Thyroid gland (tissue), 4 donors: ENCODE measurements around the gene KRT86.

Experiments used
- POLR2A ChIP-seq, 2 donors: fragments of 450-650 bp; IDR thresholded peaks; one replicate each; pipeline ENCODE4 v1.6.1; 2017; ENCODE audit warnings: antibody characterized with exemption in 2 of 2, mild to moderate bottlenecking in 2 of 2, moderate library complexity in 1 of 2
- TF ChIP-seq, protein P1 (sequence below), 6 experiments: fragments of 200-600 bp in 3 of 6; fragments of 450-650 bp in 3 of 6; sonication (generic) in 3 of 6; IDR thresholded peaks; one replicate each; pipeline ENCODE4 v1.5.1; 2016 to 2019; ENCODE audit warnings: antibody characterized with exemption in 6 of 6, mild to moderate bottlenecking in 2 of 6, inconsistent platforms in 1 of 6, moderate library complexity in 1 of 6

DNA sequence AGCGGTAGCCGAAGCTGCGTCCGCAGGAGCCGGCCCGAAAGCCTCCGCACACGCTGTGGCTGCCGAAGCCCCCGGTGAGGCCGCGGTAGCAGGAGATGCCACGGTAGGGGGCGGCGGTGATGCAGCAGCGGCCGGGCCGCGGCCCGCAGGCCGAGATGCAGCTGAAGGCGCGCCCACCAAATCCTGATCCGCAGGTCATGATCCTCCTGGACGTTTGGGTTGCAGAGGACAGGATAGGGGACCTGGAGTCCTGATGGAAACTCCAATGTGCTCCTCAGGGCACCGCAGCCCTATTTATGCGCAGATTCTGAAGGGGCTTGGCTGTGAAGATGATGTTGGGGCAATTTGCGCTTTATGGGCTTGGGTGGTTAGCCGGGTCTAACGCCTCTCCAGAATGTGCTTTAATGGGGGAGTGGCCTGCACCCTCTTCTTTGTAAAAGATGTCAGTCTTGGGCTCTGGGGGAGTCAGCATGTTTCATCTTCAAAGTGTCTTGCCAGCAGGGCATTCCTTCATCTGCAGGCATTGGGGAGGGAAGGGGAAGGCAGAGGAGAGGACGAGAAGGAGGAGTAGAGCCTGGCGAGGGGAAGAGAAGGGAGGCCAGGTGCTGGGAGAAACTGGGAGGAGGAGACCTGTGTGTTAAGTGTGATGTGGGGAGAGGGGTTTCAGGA is 17.0 kb downstream of the KRT86 start, which contains the start of gene KRT81:
- TF ChIP-seq, protein P1, sequence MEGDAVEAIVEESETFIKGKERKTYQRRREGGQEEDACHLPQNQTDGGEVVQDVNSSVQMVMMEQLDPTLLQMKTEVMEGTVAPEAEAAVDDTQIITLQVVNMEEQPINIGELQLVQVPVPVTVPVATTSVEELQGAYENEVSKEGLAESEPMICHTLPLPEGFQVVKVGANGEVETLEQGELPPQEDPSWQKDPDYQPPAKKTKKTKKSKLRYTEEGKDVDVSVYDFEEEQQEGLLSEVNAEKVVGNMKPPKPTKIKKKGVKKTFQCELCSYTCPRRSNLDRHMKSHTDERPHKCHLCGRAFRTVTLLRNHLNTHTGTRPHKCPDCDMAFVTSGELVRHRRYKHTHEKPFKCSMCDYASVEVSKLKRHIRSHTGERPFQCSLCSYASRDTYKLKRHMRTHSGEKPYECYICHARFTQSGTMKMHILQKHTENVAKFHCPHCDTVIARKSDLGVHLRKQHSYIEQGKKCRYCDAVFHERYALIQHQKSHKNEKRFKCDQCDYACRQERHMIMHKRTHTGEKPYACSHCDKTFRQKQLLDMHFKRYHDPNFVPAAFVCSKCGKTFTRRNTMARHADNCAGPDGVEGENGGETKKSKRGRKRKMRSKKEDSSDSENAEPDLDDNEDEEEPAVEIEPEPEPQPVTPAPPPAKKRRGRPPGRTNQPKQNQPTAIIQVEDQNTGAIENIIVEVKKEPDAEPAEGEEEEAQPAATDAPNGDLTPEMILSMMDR (IDR thresholded peaks at IDR 0.05), result no peak
- TF ChIP-seq POLR2A (IDR thresholded peaks at IDR 0.05), result no peak
